ENCODE results near the gene USB1. TPM values are rescaled to one million over a fixed set of nuclear protein-coding genes. Genes with fewer than 3 reads are reported as not detected.

The USB1 gene
- total RNA-seq, 1 experiment from 2014 or later, result 66.0 TPM

GRCh38 chr16:57970970-57971369 lies 30.2 kb upstream of the USB1 start, which contains the start of gene CNGB1:
Gene CNGB1, minus strand, starts transcription at chr16:57971128. Its CDS starts 3,842 bp downstream, at chr16:57967286.
- Histone ChIP-seq H3K27ac (no peak within 1 kb of the TSS), H4K20me1 (ENCODE audit: insufficient read depth) (no peaks in the 10 kb centered on the region), H3K4me2 (no peak within 1 kb of the TSS), H3F3A (ENCODE audit: insufficient read depth, low read depth) (peaks cover 14% of the 10 kb centered on the region), H3K9me2 (ENCODE audit: insufficient read depth) (no peaks in the 10 kb centered on the region), H3K4me3 (no peak within 1 kb of the TSS), H3K9me3 (ENCODE audit: insufficient read depth, low read depth) (no peaks in the 10 kb centered on the region), H3K79me2 (ENCODE audit: low read depth) (no peaks in the 10 kb centered on the region), H3K27me3 (ENCODE audit: insufficient read depth, low read depth) (no peaks in the 10 kb centered on the region), H3K36me3 (ENCODE audit: low read depth) (no peaks in the 10 kb centered on the region), H3K4me1 (replicated peaks; ENCODE audit: insufficient read depth) (peaks cover 10% of the 10 kb centered on the region), H2AFZ (no peak within 1 kb of the TSS)
- no peak for DNase-seq
- intact Hi-C loops (cut with micrococcal nuclease; ENCODE audit: unreplicated experiment), result no loop called here
- no peak for TF ChIP-seq CTCF (conservative IDR thresholded peaks at IDR 0.05)
- no TSS peak for BruUV-seq (replicated peaks)
- POLR2A ChIA-PET (ENCODE audit: unreplicated experiment), result no interaction called here
- CTCF ChIA-PET, result no interaction called here

GRCh38 chr16:57971848-57972247 lies 29.4 kb upstream of the USB1 start:
- no peaks in the 10 kb centered on the region for H3K36me3 ChIP-seq (ENCODE audit: low read depth)
- H3K27me3 ChIP-seq (ENCODE audit: insufficient read depth, low read depth), result no peaks in the 10 kb centered on the region
- peaks cover 14% of the 10 kb centered on the region for H3K4me1 ChIP-seq (replicated peaks; ENCODE audit: insufficient read depth)
- H4K20me1 ChIP-seq (ENCODE audit: insufficient read depth), result no peaks in the 10 kb centered on the region
- H3K4me3 ChIP-seq, result no peak overlapping the region
- no TSS peak for BruUV-seq (replicated peaks)
- no peak overlapping the region for H3K27ac ChIP-seq
- peaks cover 12% of the 10 kb centered on the region for H3F3A ChIP-seq (ENCODE audit: insufficient read depth, low read depth)
- H3K9me3 ChIP-seq (ENCODE audit: insufficient read depth, low read depth), result no peaks in the 10 kb centered on the region
- ChIA-PET CTCF (no interaction called here), POLR2A (ENCODE audit: unreplicated experiment) (no interaction called here)
- TF ChIP-seq EZH2 (IDR thresholded peaks at IDR 0.05; ENCODE audit: low read depth), result no peak
- TF ChIP-seq CTCF (conservative IDR thresholded peaks at IDR 0.05), result no peak
- no peaks in the 10 kb centered on the region for H3K79me2 ChIP-seq (ENCODE audit: low read depth)
- no peak for DNase-seq
- no peak overlapping the region for H3K4me2 ChIP-seq
- no peak overlapping the region for H2AFZ ChIP-seq
- no peaks in the 10 kb centered on the region for H3K9me2 ChIP-seq (ENCODE audit: insufficient read depth)
- intact Hi-C loops (cut with micrococcal nuclease; ENCODE audit: unreplicated experiment), result no loop called here

GRCh38 chr16:57972306-57972705 lies 28.9 kb upstream of the USB1 start:
- Histone ChIP-seq H4K20me1 (ENCODE audit: insufficient read depth) (no peaks in the 10 kb centered on the region), H3K4me3 (no peak overlapping the region), H3K27me3 (ENCODE audit: insufficient read depth, low read depth) (no peaks in the 10 kb centered on the region), H3K4me1 (replicated peaks; ENCODE audit: insufficient read depth) (peaks cover 15% of the 10 kb centered on the region), H3K79me2 (ENCODE audit: low read depth) (no peaks in the 10 kb centered on the region), H3F3A (ENCODE audit: insufficient read depth, low read depth) (peaks cover 12% of the 10 kb centered on the region; the same call in 1 of the 2 replicates), H3K9me2 (ENCODE audit: insufficient read depth) (no peaks in the 10 kb centered on the region), H3K4me2 (no peak overlapping the region), H3K36me3 (ENCODE audit: low read depth) (no peaks in the 10 kb centered on the region), H2AFZ (no peak overlapping the region), H3K27ac (no peak overlapping the region), H3K9me3 (ENCODE audit: insufficient read depth, low read depth) (no peaks in the 10 kb centered on the region)
- DNase-seq, result no peak
- BruUV-seq (replicated peaks), result no TSS peak
- no peak for TF ChIP-seq EZH2 (IDR thresholded peaks at IDR 0.05; ENCODE audit: low read depth)
- no peak for TF ChIP-seq CTCF (conservative IDR thresholded peaks at IDR 0.05)
- ChIA-PET CTCF (no interaction called here), POLR2A (ENCODE audit: unreplicated experiment) (no interaction called here)
- intact Hi-C loops (cut with micrococcal nuclease; ENCODE audit: unreplicated experiment), result no loop called here
